Coronary artery (tissue), 2 donors: ENCODE data around the gene COL6A5.
"Not testable (repeated sequence)": the region's sequence is repeated elsewhere in the genome, so short reads cannot be mapped to it uniquely, and the experiment has no call there.

Experiments used
- DNase-seq: peaks from one replicate; pipeline ENCODE4 v3.0.0-alpha.2; 2017; ENCODE audit warnings: low spot score
- H3K27ac ChIP-seq, 2 donors: fragments of 200-600 bp; sonication (generic); one replicate each; pipeline ENCODE4 v1.5.1; 2016 to 2019
- H3K4me3 ChIP-seq: fragments of 200-600 bp; sonication (generic); 2 replicates; pipeline ENCODE4 v1.5.1; 2016; ENCODE audit warnings: mild to moderate bottlenecking, moderate library complexity
- CTCF ChIP-seq: fragments of 200-600 bp; sonication (generic); IDR thresholded peaks from one replicate; pipeline ENCODE4 v1.5.1; 2019; ENCODE audit warnings: antibody characterized with exemption

COL6A5 gene

DNA sequence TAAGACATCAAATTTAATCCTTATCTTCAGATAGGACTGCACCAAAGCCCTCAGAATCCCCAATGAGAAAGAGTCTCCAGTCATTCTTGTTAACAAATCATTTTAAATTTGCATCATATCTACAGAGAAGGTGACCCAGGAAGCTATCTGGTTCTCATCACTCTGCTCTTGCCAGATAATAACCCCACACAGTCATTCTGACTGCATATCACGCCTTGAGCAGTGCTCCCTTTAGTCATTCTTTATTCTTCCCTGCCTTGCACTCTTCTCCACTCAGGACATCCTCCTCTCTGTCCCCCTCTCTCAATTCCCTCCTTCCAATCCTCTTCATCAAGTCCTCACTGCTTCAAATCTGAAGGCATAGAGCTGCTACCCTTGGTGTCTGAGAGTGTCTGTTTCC lies 87.8 kb downstream of the COL6A5 start:
- Histone ChIP-seq H3K4me3 (no peak overlapping the region), H3K27ac (no peak overlapping the region)
- TF ChIP-seq CTCF: no peak
- no peak for DNase-seq

DNA sequence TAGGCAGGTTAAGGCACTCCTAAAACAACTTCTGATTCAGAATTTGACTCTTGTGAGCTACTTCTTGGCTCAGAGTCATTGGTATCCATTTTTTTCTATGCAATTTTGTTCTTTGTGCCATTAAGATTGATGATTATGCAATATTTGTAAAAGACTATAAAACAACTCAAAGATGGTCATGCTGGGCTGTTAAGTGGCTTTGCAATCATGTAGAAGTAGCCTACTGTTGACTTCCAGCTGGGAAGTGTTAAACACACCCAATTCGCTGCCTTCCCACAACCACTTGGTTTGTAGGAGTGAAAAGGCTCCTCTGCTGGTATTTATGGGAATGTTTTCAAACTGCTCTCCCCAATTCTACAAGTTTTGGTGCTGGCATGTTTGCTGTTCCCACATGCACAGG lies 96.8 kb downstream of the COL6A5 start:
- no peak for TF ChIP-seq CTCF
- Histone ChIP-seq H3K27ac (no peak overlapping the region), H3K4me3 (no peak overlapping the region)
- no peak for DNase-seq

- not testable (repeated sequence) for DNase-seq, H3K27ac ChIP-seq, H3K4me3 ChIP-seq
Observed at GRCh38 chr3:130446840-130447239, 101.4 kb downstream of the COL6A5 start.

DNA sequence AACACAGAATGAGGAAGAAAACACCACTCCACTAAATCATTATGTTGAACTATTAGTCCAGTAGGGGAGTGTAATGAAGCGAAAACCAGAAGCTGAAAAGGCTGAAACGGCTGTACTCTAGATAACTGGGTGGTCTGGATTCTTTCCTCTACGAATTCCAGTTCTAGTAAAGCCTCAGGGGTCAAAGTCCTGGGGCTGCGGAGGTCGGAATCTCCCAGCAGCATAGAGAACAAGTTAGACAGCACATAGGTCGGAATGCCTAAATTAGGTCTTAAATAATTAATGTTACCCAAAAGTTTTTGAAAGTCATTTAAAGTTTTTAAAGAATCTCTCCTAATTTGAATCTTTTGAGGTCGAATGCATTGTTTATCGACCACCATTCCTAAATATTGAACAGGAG lies 102.7 kb downstream of the COL6A5 start:
- not testable (repeated sequence) for H3K4me3 ChIP-seq, H3K27ac ChIP-seq, DNase-seq

- no peak for TF ChIP-seq CTCF
- H3K27ac ChIP-seq: no peak overlapping the region
- no peak for DNase-seq
- no peak overlapping the region for H3K4me3 ChIP-seq
Observed at GRCh38 chr3:130456540-130456939, 111.1 kb downstream of the COL6A5 start.

DNA sequence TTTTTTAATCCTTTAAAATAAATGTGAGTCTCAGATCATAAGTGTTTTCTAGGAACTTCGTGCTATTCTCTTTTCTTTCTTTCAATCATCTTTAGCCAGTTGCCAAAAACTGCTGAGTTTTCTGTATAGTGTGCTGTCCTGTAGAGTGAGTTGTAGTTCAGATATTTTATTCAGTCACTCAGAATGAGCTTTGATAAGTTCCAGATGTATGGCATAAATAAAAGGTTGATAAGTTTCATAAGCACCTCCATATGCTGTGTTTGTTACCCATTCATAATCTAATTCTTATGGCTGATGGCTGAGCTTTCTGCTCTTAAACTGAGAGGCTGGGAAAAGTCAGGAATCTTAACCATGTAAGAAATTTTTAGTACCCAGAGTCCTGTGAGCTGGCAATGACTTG lies 112.2 kb downstream of the COL6A5 start:
- DNase-seq: no peak
- no peak for TF ChIP-seq CTCF
- no peak overlapping the region for H3K27ac ChIP-seq
- H3K4me3 ChIP-seq: no peak overlapping the region

DNA sequence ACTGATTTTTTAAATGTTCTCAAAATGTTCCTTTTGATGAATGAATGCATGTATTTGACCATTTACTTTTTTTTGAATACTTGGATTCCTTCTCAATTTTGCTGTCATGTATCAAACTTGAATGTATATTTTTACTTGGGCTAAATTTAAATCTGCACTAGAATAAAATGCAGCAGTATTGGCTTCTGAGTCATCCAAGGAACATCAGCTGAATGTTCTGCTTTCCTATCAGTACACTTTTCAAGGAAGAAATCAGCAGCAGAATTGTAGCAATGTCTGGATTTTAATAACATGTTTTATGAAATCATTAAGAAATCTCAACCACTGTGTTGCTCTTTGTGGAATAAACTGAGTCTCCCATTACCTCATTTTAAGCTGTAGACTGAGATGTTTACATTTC lies 114.5 kb downstream of the COL6A5 start:
- DNase-seq: no peak
- no peak for TF ChIP-seq CTCF
- no peak overlapping the region for H3K4me3 ChIP-seq
- no peak overlapping the region for H3K27ac ChIP-seq

DNA sequence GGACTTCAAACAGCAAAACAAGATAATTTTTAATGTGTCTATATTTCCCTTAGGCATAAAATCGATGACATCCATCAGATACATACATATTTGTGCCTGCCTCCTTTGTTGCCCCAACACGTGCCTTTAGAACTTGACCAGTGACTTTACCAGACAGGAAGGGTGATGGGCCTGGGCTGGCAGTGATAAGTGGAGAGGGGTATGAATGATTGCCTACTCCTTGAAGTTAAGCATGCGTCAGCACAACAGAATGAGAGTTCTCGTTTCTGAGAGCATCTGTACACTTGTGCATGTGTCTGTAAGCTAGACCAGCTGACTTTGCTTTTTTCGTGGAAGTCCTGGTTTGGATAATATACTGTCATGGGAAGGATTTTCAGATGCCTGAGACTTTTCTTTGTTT lies 116.6 kb downstream of the COL6A5 start:
- no peak for TF ChIP-seq CTCF
- no peak for DNase-seq
- Histone ChIP-seq H3K4me3 (no peak overlapping the region), H3K27ac (no peak overlapping the region)
